Mammary epithelial cell (primary cell): ENCODE measurements around the gene LIFR.

Experiments
- CTCF ChIP-seq, 2 donors: IDR thresholded peaks in 1 of 2; conservative IDR thresholded peaks in 1 of 2; 2 replicates each; pipeline ENCODE4 v1.5.1; 2011 to 2012; ENCODE audit warnings: inconsistent platforms in 2 of 2, low read length in 2 of 2, mild to moderate bottlenecking in 2 of 2, control low read depth in 1 of 2, low read depth in 1 of 2; ENCODE audit not compliant: insufficient read depth in 1 of 2; ENCODE audit errors: extremely low read depth in 1 of 2
- EZH2 ChIP-seq: IDR thresholded peaks from 2 replicates; pipeline ENCODE4 v1.6.1; 2012; ENCODE audit warnings: low read length, inconsistent platforms, borderline replicate concordance

- no peak for TF ChIP-seq CTCF (conservative IDR thresholded peaks at IDR 0.05 in 1 of 2, IDR thresholded peaks at IDR 0.05 in 1 of 2; ENCODE audit: extremely low read depth in 1 of 2, insufficient read depth in 1 of 2, low read depth in 1 of 2, low read length in 2 of 2)
- no peak for TF ChIP-seq EZH2
Measured at GRCh38 chr5:38543074-38543473, 13.4 kb downstream of the LIFR start.
